Stimulated activated CD8-positive, alpha-beta memory T cell treated with anti-CD3 and anti-CD28 coated beads, Interleukin-15, amount 100 ng/mL, for 24 hours (primary cell): ENCODE data around the gene PRKN.

ENCODE experiments used
- DNase-seq: peaks from one replicate; pipeline ENCODE4 v3.0.0-alpha.2; 2020; ENCODE audit warnings: low read depth

PRKN gene

GRCh38 chr6:162373192-162373591 lies 354.4 kb downstream of the PRKN start:
- DNase-seq, result no peak

- no peak for DNase-seq
These were observed 355.5 kb downstream of the PRKN start for GRCh38 chr6:162372106-162372505.

GRCh38 chr6:162371121-162371520 lies 356.4 kb downstream of the PRKN start:
- DNase-seq, result no peak

- no peak for DNase-seq
These were observed 358.5 kb downstream of the PRKN start for GRCh38 chr6:162369091-162369490.

- no peak for DNase-seq
These were observed 363.1 kb downstream of the PRKN start for GRCh38 chr6:162364488-162364887.

GRCh38 chr6:162363757-162364156 lies 363.8 kb downstream of the PRKN start:
- no peak for DNase-seq

GRCh38 chr6:162360901-162361567 lies 366.5 kb downstream of the PRKN start:
- no peak for DNase-seq

- DNase-seq, result no peak
These were observed 368.9 kb downstream of the PRKN start for GRCh38 chr6:162358625-162359024.

GRCh38 chr6:162345051-162345511 lies 382.5 kb downstream of the PRKN start:
- no peak for DNase-seq

GRCh38 chr6:162344646-162345010 lies 382.9 kb downstream of the PRKN start:
- DNase-seq, result no peak

GRCh38 chr6:162343936-162344645 lies 383.5 kb downstream of the PRKN start:
- no peak for DNase-seq

- no peak for DNase-seq
These were observed 384.2 kb downstream of the PRKN start for GRCh38 chr6:162343198-162343935.

GRCh38 chr6:162337412-162337811 lies 390.2 kb downstream of the PRKN start:
- DNase-seq, result no peak

GRCh38 chr6:162336359-162336758 lies 391.2 kb downstream of the PRKN start:
- no peak for DNase-seq

- no peak for DNase-seq
These were observed 395.2 kb downstream of the PRKN start for GRCh38 chr6:162332365-162332764.

GRCh38 chr6:162331911-162332310 lies 395.7 kb downstream of the PRKN start:
- no peak for DNase-seq

GRCh38 chr6:162325826-162326225 lies 401.7 kb downstream of the PRKN start:
- DNase-seq, result no peak

- no peak for DNase-seq
These were observed 402.5 kb downstream of the PRKN start for GRCh38 chr6:162325051-162325450.

GRCh38 chr6:162315291-162315690 lies 412.3 kb downstream of the PRKN start:
- DNase-seq, result no peak

GRCh38 chr6:162313922-162314660 lies 413.5 kb downstream of the PRKN start:
- DNase-seq, result no peak

GRCh38 chr6:162307865-162308264 lies 419.7 kb downstream of the PRKN start:
- no peak for DNase-seq

- no peak for DNase-seq
These were observed 420.9 kb downstream of the PRKN start for GRCh38 chr6:162306616-162307015.
